GM21723 (cell line): ENCODE results near the gene EIF4EBP3.
"Not testable (repeated sequence)": the region's sequence is repeated elsewhere in the genome, so short reads cannot be mapped to it uniquely, and the experiment has no call there.

Source experiments
- ATAC-seq: cut with Tn5 transposase; IDR thresholded peaks from one replicate; pipeline ENCODE4 v1.9.1; 2021; ENCODE audit warnings: mild to moderate bottlenecking, moderate library complexity; ENCODE audit not compliant: unreplicated experiment

The EIF4EBP3 gene

DNA sequence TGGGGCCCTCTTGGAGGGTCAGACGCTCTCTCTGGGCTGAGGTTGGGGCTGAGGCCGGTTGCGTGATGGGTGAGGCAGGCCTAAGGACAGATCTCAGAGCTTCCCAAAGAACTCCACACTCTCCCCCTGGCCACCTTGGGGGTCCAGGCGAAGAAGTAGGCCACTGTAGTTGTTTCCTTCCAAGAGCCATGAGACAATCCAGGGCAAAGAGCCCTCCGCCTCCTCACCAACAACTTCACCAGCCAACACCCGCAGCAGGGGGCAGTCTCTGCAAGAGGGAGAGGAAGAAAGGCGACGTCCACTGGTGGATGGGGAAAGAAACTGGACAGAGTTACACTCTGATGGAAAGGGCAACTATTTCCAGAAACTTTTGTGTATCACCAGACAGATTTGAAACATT is 27.8 kb downstream of the EIF4EBP3 start:
- ATAC-seq: no peak

GRCh38 chr5:140576776-140577201 is 29.3 kb downstream of the EIF4EBP3 start:
- ATAC-seq: no peak

- ATAC-seq: not testable (repeated sequence)
Observed at GRCh38 chr5:140579188-140579747, 31.8 kb downstream of the EIF4EBP3 start.

DNA sequence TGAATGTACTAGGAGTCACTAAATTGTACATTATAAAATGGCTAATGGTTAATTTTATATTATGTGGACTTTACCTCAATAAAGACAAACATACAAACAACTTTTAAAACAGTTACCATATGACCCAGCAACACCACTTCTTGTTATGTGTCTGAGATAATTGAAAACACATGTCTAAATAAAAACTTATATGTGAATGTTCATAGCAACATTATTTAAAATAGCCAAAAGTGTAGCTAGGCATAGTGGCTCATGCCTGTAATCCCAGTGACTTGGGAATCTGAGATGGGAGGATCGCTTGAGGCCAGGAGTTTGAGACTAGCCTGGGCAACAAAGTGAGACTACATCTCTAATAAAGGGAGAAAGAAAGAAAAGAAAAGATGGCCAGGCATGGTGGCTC is 40.0 kb downstream of the EIF4EBP3 start:
- no peak for ATAC-seq

DNA sequence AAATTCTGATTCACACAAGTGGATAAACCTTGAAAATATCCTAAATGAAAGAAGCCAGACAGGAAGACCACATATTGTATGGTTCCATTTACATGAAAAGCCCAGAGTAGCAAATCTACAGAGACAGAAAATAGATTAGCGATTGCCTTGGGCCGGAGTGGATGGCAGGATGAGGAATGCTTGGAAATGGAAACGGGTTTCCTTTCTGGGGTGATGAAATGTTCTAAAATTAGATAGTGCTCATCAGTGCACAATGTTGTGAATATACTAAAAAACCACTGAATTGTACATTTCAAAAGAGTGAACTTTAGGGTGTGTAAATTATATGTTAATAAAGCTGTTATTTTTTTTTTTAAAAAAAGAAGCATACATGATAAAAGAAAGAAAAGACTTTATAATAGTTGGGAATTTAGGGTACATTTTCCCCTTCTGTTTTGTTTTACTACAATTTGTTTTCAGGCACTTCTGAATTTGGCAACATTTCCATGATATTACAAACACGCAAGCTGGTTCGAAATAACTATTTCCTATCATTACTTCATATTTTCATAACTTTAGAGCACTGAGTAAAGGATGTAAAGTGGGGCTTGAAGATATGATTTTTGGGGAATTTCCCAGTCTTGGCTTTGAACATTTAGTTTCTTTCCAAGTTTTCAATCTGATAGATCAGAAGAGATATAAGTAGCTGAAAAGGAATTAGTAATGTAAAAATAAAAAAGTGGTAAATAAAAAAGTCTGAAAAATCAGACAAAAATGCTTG is 41.0 kb downstream of the EIF4EBP3 start:
- no peak for ATAC-seq

DNA sequence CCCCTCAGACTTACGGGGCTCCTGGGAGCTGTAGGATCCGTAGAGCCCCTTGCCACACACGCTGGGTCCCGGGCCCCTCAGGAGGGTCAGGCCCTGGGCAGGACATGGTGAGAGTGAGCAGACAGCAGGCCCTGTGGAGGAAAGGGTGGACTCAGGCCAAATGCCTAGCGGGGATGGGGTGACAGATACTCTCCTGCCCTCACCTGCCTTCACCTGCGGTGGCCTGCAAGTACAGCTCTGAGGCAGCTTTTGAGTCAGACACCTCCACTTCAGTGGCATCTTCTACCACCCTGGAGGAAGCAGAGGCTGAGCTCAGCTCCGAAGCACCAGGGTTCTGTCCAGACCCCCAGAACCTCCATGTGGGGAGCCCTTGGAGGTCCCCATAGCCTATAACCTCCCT is 43.4 kb downstream of the EIF4EBP3 start:
- ATAC-seq: no peak

GRCh38 chr5:140591747-140592372 is 44.4 kb downstream of the EIF4EBP3 start:
- no peak for ATAC-seq

GRCh38 chr5:140593070-140593469 is 45.6 kb downstream of the EIF4EBP3 start:
- not testable (repeated sequence) for ATAC-seq

DNA sequence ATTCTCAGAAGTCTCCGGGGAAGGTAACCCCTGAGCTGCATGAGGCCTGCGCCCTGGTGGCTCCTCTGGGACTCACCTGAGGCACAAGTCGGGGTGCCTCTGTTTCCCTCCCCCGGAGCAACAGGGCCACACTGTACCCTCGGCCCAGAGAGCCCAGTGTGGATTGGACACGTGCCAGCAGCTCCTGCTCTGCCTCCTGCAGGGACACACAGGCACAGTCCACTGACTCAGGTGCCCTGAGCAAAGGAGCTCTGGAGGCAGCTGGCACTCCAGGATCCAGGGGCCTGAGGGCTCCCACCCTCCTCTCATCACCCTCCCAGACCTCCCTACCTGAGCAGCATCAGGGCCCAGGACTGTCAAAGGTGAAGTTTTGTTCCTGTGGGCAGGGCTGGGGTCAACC is 46.7 kb downstream of the EIF4EBP3 start:
- ATAC-seq: no peak

GRCh38 chr5:140595538-140596300 is 48.3 kb downstream of the EIF4EBP3 start:
- no peak for ATAC-seq

DNA sequence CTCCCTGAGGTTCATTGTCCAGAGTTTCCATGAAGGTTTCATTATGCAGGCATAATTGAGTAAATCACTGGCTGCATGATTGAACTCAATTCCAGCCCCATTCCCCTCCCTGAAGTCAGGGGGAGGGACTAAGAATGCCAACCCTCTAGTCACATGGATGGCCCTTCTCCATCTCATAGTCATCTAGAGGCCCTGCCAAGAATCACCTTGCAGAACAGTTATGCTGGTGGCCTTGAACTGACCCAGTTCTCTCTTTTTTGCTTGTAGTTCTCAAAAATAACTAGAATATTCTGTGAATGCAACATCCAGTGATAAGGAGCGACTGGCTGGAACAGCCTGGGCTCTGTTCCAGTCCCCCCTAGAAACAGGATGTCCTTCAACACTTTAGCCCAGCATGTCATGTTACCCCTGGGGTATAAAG is 48.9 kb downstream of the EIF4EBP3 start:
- no peak for ATAC-seq

DNA sequence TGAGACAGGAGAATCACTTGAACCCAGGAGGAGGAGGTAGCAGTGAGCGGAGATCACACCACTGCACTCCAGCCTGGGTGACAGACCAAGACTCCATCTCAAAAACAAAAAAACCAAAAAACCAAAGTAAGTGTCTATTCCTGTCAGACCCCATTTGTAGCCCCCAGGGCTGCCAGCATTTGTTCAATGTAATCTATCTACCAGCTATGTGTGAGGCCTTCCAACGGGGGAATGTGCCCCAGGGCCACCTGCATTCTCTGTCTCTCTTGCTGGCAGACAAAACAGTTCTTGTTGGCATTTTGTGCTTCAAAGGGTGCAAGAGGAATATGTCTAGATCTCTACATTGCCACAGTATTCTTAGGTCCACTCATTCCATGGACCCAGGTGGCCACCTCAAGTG is 51.4 kb downstream of the EIF4EBP3 start:
- ATAC-seq: no peak
